ENCODE data around the gene CAPNS2. TPM values are rescaled to one million over a fixed set of nuclear protein-coding genes. Genes with fewer than 3 reads are reported as not detected.

CAPNS2 gene
- total RNA-seq = 1 to 10 TPM in 1 of 9 donors, under 1 TPM in 5, not detected in 3; 0.25 to 1.3 (median 0.42) TPM
- under 1 TPM; 0.13 to 0.56 (median 0.15) TPM for polyA plus RNA-seq
- long read RNA-seq, donor 1 = 0 reads
- long read RNA-seq, donor 2 = 0 reads
- long read RNA-seq, donor 3 = 0 reads
- long read RNA-seq, donor 4 = 0 reads
- long read RNA-seq, donor 5 = 0 reads
- long read RNA-seq, donor 6 = 0 reads
- long read RNA-seq, donor 7 = 0 reads
- long read RNA-seq, donor 8 = 0 reads
- long read RNA-seq, donor 9 = 0 reads
- long read RNA-seq, donor 10 = 0 reads

- Histone ChIP-seq H3K27ac (peak within 1 kb of the TSS in 1 of 5 donors; percentile 9), H3K4me1 (replicated peaks in 1 of 2) (peaks cover 0 to 13% of the 10 kb centered on the region in 2 donors), H3K9me3 (replicated peaks in 1 of 3) (no peaks in the 10 kb centered on the region), H3K4me3 (no peak within 1 kb of the TSS), H3K36me3 (replicated peaks in 1 of 2) (no peaks in the 10 kb centered on the region), H3K27me3 (no peaks in the 10 kb centered on the region)
- no peak for DNase-seq
- WGBS, 4 donors = 90 to 94% (median 92%) methylated on average over 9 of the region's 9 CpGs
- intact Hi-C loops (cut with DNase I) = no loop called here
- TF ChIP-seq CTCF (IDR thresholded peaks at IDR 0.05) (no peak), POLR2A (IDR thresholded peaks at IDR 0.05) (no peak)
These were observed at the start of gene CAPNS2 for GRCh38 chr16:55566432-55567175. Gene CAPNS2, plus strand, starts transcription at chr16:55566684. Its CDS starts 73 bp downstream, at chr16:55566757.

- TF ChIP-seq POLR2A (IDR thresholded peaks at IDR 0.05) = no peak
- no peak for TF ChIP-seq CTCF (IDR thresholded peaks at IDR 0.05)
- WGBS, 4 donors = 0 to 100% (median 25%) methylated on average over 1 of the region's 1 CpG
- H3K4me1 ChIP-seq (replicated peaks in 1 of 2) = peaks cover 0 to 8% of the 10 kb centered on the region in 2 donors
- intact Hi-C loops (cut with DNase I) = no loop called here
- DNase-seq = no peak
- no peaks in the 10 kb centered on the region for H3K27me3 ChIP-seq
- H3K9me3 ChIP-seq (replicated peaks in 1 of 3) = peaks cover 0 to 17% (median 9%) of the 10 kb centered on the region in 3 donors
- no peaks in the 10 kb centered on the region for H3K36me3 ChIP-seq (replicated peaks in 1 of 2)
- H3K27ac ChIP-seq = no peak overlapping the region
- H3K4me3 ChIP-seq = no peak overlapping the region
These were observed 44.7 kb upstream of the CAPNS2 start for GRCh38 chr16:55521792-55522191.

- 25 to 40% (median 33%) methylated on average over 2 of the region's 2 CpGs for WGBS, 4 donors
These were observed 40.0 kb upstream of the CAPNS2 start for GRCh38 chr16:55526441-55526840.

More at GRCh38 chr16:55526441-55526840, 40.0 kb upstream of the CAPNS2 start:
- no peak overlapping the region for H3K4me3 ChIP-seq
- peak in 4 of 7 donors; percentile 32 to 59 (median 42) for DNase-seq
- intact Hi-C loops (cut with DNase I) = no loop called here
- H3K36me3 ChIP-seq (replicated peaks in 1 of 2) = no peaks in the 10 kb centered on the region
- TF ChIP-seq CTCF (IDR thresholded peaks at IDR 0.05) = no peak
- no peak for TF ChIP-seq POLR2A (IDR thresholded peaks at IDR 0.05)
- H3K27me3 ChIP-seq = no peaks in the 10 kb centered on the region
- peaks cover 0 to 8% of the 10 kb centered on the region in 2 donors for H3K4me1 ChIP-seq (replicated peaks in 1 of 2)
- H3K27ac ChIP-seq = no peak overlapping the region
- H3K9me3 ChIP-seq (replicated peaks in 1 of 3) = peaks cover 0 to 12% (median 9%) of the 10 kb centered on the region in 3 donors

Measured in adrenal gland (tissue), 19 donors.